ENCODE data around the gene HPSE2.

HPSE2 gene

GRCh38 chr10:99002392-99002791 lies 233.3 kb downstream of the HPSE2 start:
- TF ChIP-seq FOXP2 (optimal IDR thresholded peaks at IDR 0.05; ENCODE audit: borderline replicate concordance, extremely low read depth, extremely low read length, insufficient read depth) (no peak), TAF1 (IDR thresholded peaks at IDR 0.05; ENCODE audit: borderline replicate concordance, insufficient read depth, low read length) (no peak), POLR2AphosphoS5 (IDR thresholded peaks at IDR 0.05; ENCODE audit: low read depth, low read length) (no peak), SIN3A (IDR thresholded peaks at IDR 0.05; ENCODE audit: borderline replicate concordance, insufficient read depth, low read length) (no peak)
- TF ChIP-seq, protein P1, sequence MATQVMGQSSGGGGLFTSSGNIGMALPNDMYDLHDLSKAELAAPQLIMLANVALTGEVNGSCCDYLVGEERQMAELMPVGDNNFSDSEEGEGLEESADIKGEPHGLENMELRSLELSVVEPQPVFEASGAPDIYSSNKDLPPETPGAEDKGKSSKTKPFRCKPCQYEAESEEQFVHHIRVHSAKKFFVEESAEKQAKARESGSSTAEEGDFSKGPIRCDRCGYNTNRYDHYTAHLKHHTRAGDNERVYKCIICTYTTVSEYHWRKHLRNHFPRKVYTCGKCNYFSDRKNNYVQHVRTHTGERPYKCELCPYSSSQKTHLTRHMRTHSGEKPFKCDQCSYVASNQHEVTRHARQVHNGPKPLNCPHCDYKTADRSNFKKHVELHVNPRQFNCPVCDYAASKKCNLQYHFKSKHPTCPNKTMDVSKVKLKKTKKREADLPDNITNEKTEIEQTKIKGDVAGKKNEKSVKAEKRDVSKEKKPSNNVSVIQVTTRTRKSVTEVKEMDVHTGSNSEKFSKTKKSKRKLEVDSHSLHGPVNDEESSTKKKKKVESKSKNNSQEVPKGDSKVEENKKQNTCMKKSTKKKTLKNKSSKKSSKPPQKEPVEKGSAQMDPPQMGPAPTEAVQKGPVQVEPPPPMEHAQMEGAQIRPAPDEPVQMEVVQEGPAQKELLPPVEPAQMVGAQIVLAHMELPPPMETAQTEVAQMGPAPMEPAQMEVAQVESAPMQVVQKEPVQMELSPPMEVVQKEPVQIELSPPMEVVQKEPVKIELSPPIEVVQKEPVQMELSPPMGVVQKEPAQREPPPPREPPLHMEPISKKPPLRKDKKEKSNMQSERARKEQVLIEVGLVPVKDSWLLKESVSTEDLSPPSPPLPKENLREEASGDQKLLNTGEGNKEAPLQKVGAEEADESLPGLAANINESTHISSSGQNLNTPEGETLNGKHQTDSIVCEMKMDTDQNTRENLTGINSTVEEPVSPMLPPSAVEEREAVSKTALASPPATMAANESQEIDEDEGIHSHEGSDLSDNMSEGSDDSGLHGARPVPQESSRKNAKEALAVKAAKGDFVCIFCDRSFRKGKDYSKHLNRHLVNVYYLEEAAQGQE (IDR thresholded peaks at IDR 0.05; ENCODE audit: insufficient read depth in 1 of 2, low read depth in 2 of 2, low read length in 2 of 2): no peak

DNA sequence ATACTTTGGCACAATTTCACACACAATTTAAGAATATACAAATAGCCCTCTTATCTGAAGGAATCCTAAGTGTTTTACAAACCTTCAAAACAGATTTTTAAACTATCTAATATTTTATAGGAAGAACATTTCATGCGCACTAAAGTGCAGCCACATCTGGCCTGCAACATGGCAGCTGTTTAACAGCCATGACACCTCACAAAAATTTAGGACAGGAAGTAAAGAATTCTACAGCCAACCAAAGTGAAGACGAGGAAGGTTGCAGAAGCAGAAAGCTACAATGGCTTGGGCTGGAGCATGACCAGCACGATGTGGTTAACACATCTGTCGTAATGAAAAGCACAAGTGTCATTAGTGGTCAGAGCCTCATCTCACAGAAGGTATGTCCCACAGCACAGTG lies 238.1 kb downstream of the HPSE2 start:
- TF ChIP-seq SIN3A (IDR thresholded peaks at IDR 0.05; ENCODE audit: borderline replicate concordance, insufficient read depth, low read length): no peak
- TF ChIP-seq POLR2AphosphoS5 (IDR thresholded peaks at IDR 0.05; ENCODE audit: low read depth, low read length): no peak
- TF ChIP-seq FOXP2 (optimal IDR thresholded peaks at IDR 0.05; ENCODE audit: borderline replicate concordance, extremely low read depth, extremely low read length, insufficient read depth): no peak
- TF ChIP-seq TAF1 (IDR thresholded peaks at IDR 0.05; ENCODE audit: borderline replicate concordance, insufficient read depth, low read length): no peak
- TF ChIP-seq, protein P1 (IDR thresholded peaks at IDR 0.05; ENCODE audit: insufficient read depth in 1 of 2, low read depth in 2 of 2, low read length in 2 of 2): no peak

DNA sequence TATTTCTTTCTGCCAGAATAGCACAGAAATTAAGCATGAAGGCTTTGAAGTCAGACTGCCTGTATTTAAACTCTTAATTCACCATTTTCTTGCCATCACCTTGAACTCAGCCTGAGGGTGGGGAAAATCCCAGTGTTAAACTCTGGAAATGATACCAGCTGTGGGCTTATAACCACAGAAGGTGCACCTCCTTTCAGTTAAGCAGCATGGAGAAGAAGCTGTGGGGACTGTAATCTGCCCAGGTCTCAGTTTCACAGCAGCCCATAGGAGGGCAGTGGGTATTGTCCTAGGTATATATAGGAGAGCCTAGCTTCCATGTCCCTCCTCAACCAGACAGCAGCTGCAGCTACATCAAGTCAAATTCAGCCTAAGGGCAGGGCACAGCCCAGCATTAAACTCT lies 241.6 kb downstream of the HPSE2 start:
- TF ChIP-seq TAF1 (IDR thresholded peaks at IDR 0.05; ENCODE audit: borderline replicate concordance, insufficient read depth, low read length): no peak
- no peak for TF ChIP-seq POLR2AphosphoS5 (IDR thresholded peaks at IDR 0.05; ENCODE audit: low read depth, low read length)
- no peak for TF ChIP-seq SIN3A (IDR thresholded peaks at IDR 0.05; ENCODE audit: borderline replicate concordance, insufficient read depth, low read length)
- TF ChIP-seq, protein P1 (IDR thresholded peaks at IDR 0.05; ENCODE audit: insufficient read depth in 1 of 2, low read depth in 2 of 2, low read length in 2 of 2): no peak
- TF ChIP-seq FOXP2 (optimal IDR thresholded peaks at IDR 0.05; ENCODE audit: borderline replicate concordance, extremely low read depth, extremely low read length, insufficient read depth): no peak

GRCh38 chr10:98980353-98980752 lies 255.3 kb downstream of the HPSE2 start:
- TF ChIP-seq, protein P1 (IDR thresholded peaks at IDR 0.05; ENCODE audit: insufficient read depth in 1 of 2, low read depth in 2 of 2, low read length in 2 of 2): no peak
- no peak for TF ChIP-seq FOXP2 (optimal IDR thresholded peaks at IDR 0.05; ENCODE audit: borderline replicate concordance, extremely low read depth, extremely low read length, insufficient read depth)
- no peak for TF ChIP-seq SIN3A (IDR thresholded peaks at IDR 0.05; ENCODE audit: borderline replicate concordance, insufficient read depth, low read length)
- TF ChIP-seq TAF1 (IDR thresholded peaks at IDR 0.05; ENCODE audit: borderline replicate concordance, insufficient read depth, low read length): no peak
- no peak for TF ChIP-seq POLR2AphosphoS5 (IDR thresholded peaks at IDR 0.05; ENCODE audit: low read depth, low read length)

DNA sequence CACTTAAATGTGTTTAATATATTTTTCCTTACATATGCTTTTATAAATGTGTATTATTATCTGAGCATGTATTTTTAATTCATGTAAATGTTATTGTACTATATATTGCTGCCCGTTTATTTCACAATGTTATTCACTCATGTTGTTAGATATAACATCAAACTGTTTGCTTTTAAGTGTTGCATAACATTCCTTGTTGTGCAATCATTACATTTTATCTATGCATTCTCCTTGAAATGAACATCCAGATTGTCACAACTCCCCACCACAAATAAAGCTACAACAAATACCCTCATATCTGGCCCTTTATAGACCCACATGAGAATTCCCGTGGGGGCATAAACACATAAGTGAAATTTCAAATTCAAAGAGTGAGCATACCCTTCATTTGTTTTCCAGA lies 264.2 kb downstream of the HPSE2 start:
- TF ChIP-seq, protein P1 (IDR thresholded peaks at IDR 0.05; ENCODE audit: insufficient read depth in 1 of 2, low read depth in 2 of 2, low read length in 2 of 2): no peak
- TF ChIP-seq FOXP2 (optimal IDR thresholded peaks at IDR 0.05; ENCODE audit: borderline replicate concordance, extremely low read depth, extremely low read length, insufficient read depth): no peak
- TF ChIP-seq POLR2AphosphoS5 (IDR thresholded peaks at IDR 0.05; ENCODE audit: low read depth, low read length): no peak
- no peak for TF ChIP-seq SIN3A (IDR thresholded peaks at IDR 0.05; ENCODE audit: borderline replicate concordance, insufficient read depth, low read length)
- TF ChIP-seq TAF1 (IDR thresholded peaks at IDR 0.05; ENCODE audit: borderline replicate concordance, insufficient read depth, low read length): no peak

Measured in PFSK-1 (cell line).